ENCODE results near the gene ROR2. TPM values are rescaled to one million over a fixed set of nuclear protein-coding genes. Genes with fewer than 3 reads are reported as not detected.

The ROR2 gene
- total and polyA plus RNA-seq, 2 donors = 28.2 to 33.7 TPM

GRCh38 chr9:91582181-91582580, 367.8 kb downstream of the ROR2 start:
- H3K4me3 ChIP-seq (ENCODE audit: low read depth, low read length) = no peak overlapping the region
- no peak for DNase-seq (ENCODE audit: extremely low spot score)
- H3K36me3 ChIP-seq (ENCODE audit: insufficient read depth) = no peaks in the 10 kb centered on the region
- 84% methylated on average over 4 of the region's 4 CpGs for WGBS
- no peak overlapping the region for H3K27ac ChIP-seq (ENCODE audit: low read depth)
- no peaks in the 10 kb centered on the region for H3K4me1 ChIP-seq (ENCODE audit: insufficient read depth)

GRCh38 chr9:91580136-91580535, 369.9 kb downstream of the ROR2 start:
- WGBS = 60% methylated on average over 2 of the region's 2 CpGs
- Histone ChIP-seq H3K27ac (ENCODE audit: low read depth) (no peak overlapping the region), H3K4me3 (ENCODE audit: low read depth, low read length) (no peak overlapping the region), H3K36me3 (ENCODE audit: insufficient read depth) (no peaks in the 10 kb centered on the region), H3K4me1 (ENCODE audit: insufficient read depth) (no peaks in the 10 kb centered on the region)
- no peak for DNase-seq (ENCODE audit: extremely low spot score)

- H3K36me3 ChIP-seq (ENCODE audit: insufficient read depth) = no peaks in the 10 kb centered on the region
- 74% methylated on average over 2 of the region's 2 CpGs for WGBS
- DNase-seq (ENCODE audit: extremely low spot score) = no peak
- no peak overlapping the region for H3K4me3 ChIP-seq (ENCODE audit: low read depth, low read length)
- H3K4me1 ChIP-seq (ENCODE audit: insufficient read depth) = no peaks in the 10 kb centered on the region
- H3K27ac ChIP-seq (ENCODE audit: low read depth) = no peak overlapping the region
Measured at GRCh38 chr9:91578911-91579310, 371.1 kb downstream of the ROR2 start.

- H3K27ac ChIP-seq (ENCODE audit: low read depth) = no peak overlapping the region
- H3K4me1 ChIP-seq (ENCODE audit: insufficient read depth) = no peaks in the 10 kb centered on the region
- 41% methylated on average over 6 of the region's 6 CpGs for WGBS
- no peaks in the 10 kb centered on the region for H3K36me3 ChIP-seq (ENCODE audit: insufficient read depth)
- no peak overlapping the region for H3K4me3 ChIP-seq (ENCODE audit: low read depth, low read length)
- DNase-seq (ENCODE audit: extremely low spot score) = no peak
Measured at GRCh38 chr9:91577633-91578061, 372.4 kb downstream of the ROR2 start.

GRCh38 chr9:91572811-91573210, 377.2 kb downstream of the ROR2 start:
- Histone ChIP-seq H3K4me3 (ENCODE audit: low read depth, low read length) (no peak overlapping the region), H3K4me1 (ENCODE audit: insufficient read depth) (no peaks in the 10 kb centered on the region), H3K36me3 (ENCODE audit: insufficient read depth) (no peaks in the 10 kb centered on the region), H3K27ac (ENCODE audit: low read depth) (no peak overlapping the region)
- DNase-seq (ENCODE audit: extremely low spot score) = no peak
- WGBS = 90% methylated on average over 5 of the region's 5 CpGs

GRCh38 chr9:91572044-91572443, 378.0 kb downstream of the ROR2 start:
- Histone ChIP-seq H3K4me1 (ENCODE audit: insufficient read depth) (no peaks in the 10 kb centered on the region), H3K27ac (ENCODE audit: low read depth) (no peak overlapping the region), H3K4me3 (ENCODE audit: low read depth, low read length) (no peak overlapping the region), H3K36me3 (ENCODE audit: insufficient read depth) (no peaks in the 10 kb centered on the region)
- no peak for DNase-seq (ENCODE audit: extremely low spot score)
- 15% methylated on average over 4 of the region's 4 CpGs for WGBS

GRCh38 chr9:91571036-91571435, 379.0 kb downstream of the ROR2 start:
- Histone ChIP-seq H3K4me3 (ENCODE audit: low read depth, low read length) (no peak overlapping the region), H3K27ac (ENCODE audit: low read depth) (no peak overlapping the region), H3K4me1 (ENCODE audit: insufficient read depth) (no peaks in the 10 kb centered on the region), H3K36me3 (ENCODE audit: insufficient read depth) (no peaks in the 10 kb centered on the region)
- no peak for DNase-seq (ENCODE audit: extremely low spot score)

GRCh38 chr9:91567642-91568274, 382.3 kb downstream of the ROR2 start:
- DNase-seq (ENCODE audit: extremely low spot score) = no peak
- H3K4me1 ChIP-seq (ENCODE audit: insufficient read depth) = no peaks in the 10 kb centered on the region
- H3K4me3 ChIP-seq (ENCODE audit: low read depth, low read length) = no peak overlapping the region
- WGBS = 84% methylated on average over 12 of the region's 12 CpGs
- no peak overlapping the region for H3K27ac ChIP-seq (ENCODE audit: low read depth)
- no peaks in the 10 kb centered on the region for H3K36me3 ChIP-seq (ENCODE audit: insufficient read depth)

- 73% methylated on average over 3 of the region's 3 CpGs for WGBS
- DNase-seq (ENCODE audit: extremely low spot score) = no peak
Measured at GRCh38 chr9:91564081-91564670, 385.9 kb downstream of the ROR2 start.

GRCh38 chr9:91562416-91562815, 387.6 kb downstream of the ROR2 start:
- Histone ChIP-seq H3K36me3 (ENCODE audit: insufficient read depth) (no peaks in the 10 kb centered on the region), H3K4me1 (ENCODE audit: insufficient read depth) (no peaks in the 10 kb centered on the region), H3K4me3 (ENCODE audit: low read depth, low read length) (no peak overlapping the region), H3K27ac (ENCODE audit: low read depth) (no peak overlapping the region)
- 24% methylated on average over 3 of the region's 3 CpGs for WGBS
- no peak for DNase-seq (ENCODE audit: extremely low spot score)

More at GRCh38 chr9:91564081-91564670, 385.9 kb downstream of the ROR2 start:
- H3K4me3 ChIP-seq (ENCODE audit: low read depth, low read length) = no peak overlapping the region
- no peaks in the 10 kb centered on the region for H3K36me3 ChIP-seq (ENCODE audit: insufficient read depth)
- no peaks in the 10 kb centered on the region for H3K4me1 ChIP-seq (ENCODE audit: insufficient read depth)
- H3K27ac ChIP-seq (ENCODE audit: low read depth) = no peak overlapping the region

- H3K4me3 ChIP-seq (ENCODE audit: low read depth, low read length) = no peak overlapping the region
- H3K4me1 ChIP-seq (ENCODE audit: insufficient read depth) = no peaks in the 10 kb centered on the region
- no peak overlapping the region for H3K27ac ChIP-seq (ENCODE audit: low read depth)
- DNase-seq (ENCODE audit: extremely low spot score) = no peak
- no peaks in the 10 kb centered on the region for H3K36me3 ChIP-seq (ENCODE audit: insufficient read depth)
- WGBS = 86% methylated on average over 2 of the region's 2 CpGs
Measured at GRCh38 chr9:91560301-91560700, 389.7 kb downstream of the ROR2 start.

GRCh38 chr9:91558879-91559278, 391.1 kb downstream of the ROR2 start:
- Histone ChIP-seq H3K36me3 (ENCODE audit: insufficient read depth) (no peaks in the 10 kb centered on the region), H3K27ac (ENCODE audit: low read depth) (no peak overlapping the region), H3K4me3 (ENCODE audit: low read depth, low read length) (no peak overlapping the region), H3K4me1 (ENCODE audit: insufficient read depth) (no peaks in the 10 kb centered on the region)
- WGBS = 78% methylated on average over 2 of the region's 2 CpGs
- no peak for DNase-seq (ENCODE audit: extremely low spot score)

- WGBS = 94% methylated on average over 3 of the region's 3 CpGs
- Histone ChIP-seq H3K4me3 (ENCODE audit: low read depth, low read length) (no peak overlapping the region), H3K4me1 (ENCODE audit: insufficient read depth) (no peaks in the 10 kb centered on the region), H3K36me3 (ENCODE audit: insufficient read depth) (no peaks in the 10 kb centered on the region), H3K27ac (ENCODE audit: low read depth) (no peak overlapping the region)
- no peak for DNase-seq (ENCODE audit: extremely low spot score)
Measured at GRCh38 chr9:91558395-91558794, 391.6 kb downstream of the ROR2 start.

GRCh38 chr9:91557327-91557726, 392.7 kb downstream of the ROR2 start:
- no peak for DNase-seq (ENCODE audit: extremely low spot score)
- Histone ChIP-seq H3K4me3 (ENCODE audit: low read depth, low read length) (no peak overlapping the region), H3K4me1 (ENCODE audit: insufficient read depth) (no peaks in the 10 kb centered on the region), H3K27ac (ENCODE audit: low read depth) (no peak overlapping the region), H3K36me3 (ENCODE audit: insufficient read depth) (no peaks in the 10 kb centered on the region)
- 38% methylated on average over 2 of the region's 2 CpGs for WGBS

Data from urinary bladder (tissue), 4 donors.